ENCODE results near the gene ICAM5.
"Not testable (repeated sequence)": the region's sequence is repeated elsewhere in the genome, so short reads cannot be mapped to it uniquely, and the experiment has no call there.

Gene ICAM5

GRCh38 chr19:10270616-10271394 is 18.9 kb upstream of the ICAM5 start, which contains the start of gene ICAM1:
TSS of gene ICAM1 (plus strand) at chr19:10271120. CDS start at chr19:10271160, 40 bp downstream.
- DNase-seq, result peak; percentile 70 to 72

- no peak for DNase-seq
Observed at GRCh38 chr19:10271543-10272086, 18.1 kb upstream of the ICAM5 start.

GRCh38 chr19:10274589-10274988 is 15.2 kb upstream of the ICAM5 start:
- DNase-seq, result no peak

- no peak for DNase-seq
Observed at GRCh38 chr19:10277795-10278589, 11.8 kb upstream of the ICAM5 start.

- DNase-seq, result no peak
Observed at GRCh38 chr19:10278935-10279334, 10.8 kb upstream of the ICAM5 start.

- no peak for DNase-seq
Observed at GRCh38 chr19:10279737-10280442, 9.9 kb upstream of the ICAM5 start.

- DNase-seq, result not testable (repeated sequence)
Observed at GRCh38 chr19:10282043-10282442, 7.7 kb upstream of the ICAM5 start.

GRCh38 chr19:10283301-10284064 is 6.3 kb upstream of the ICAM5 start:
- DNase-seq, result no peak

- no peak for DNase-seq
Observed at GRCh38 chr19:10284065-10284959, 5.4 kb upstream of the ICAM5 start.

GRCh38 chr19:10284960-10285278 is 4.8 kb upstream of the ICAM5 start:
- no peak for DNase-seq

GRCh38 chr19:10285393-10285792 is 4.4 kb upstream of the ICAM5 start:
- DNase-seq, result no peak

GRCh38 chr19:10286803-10287737 is 2.7 kb upstream of the ICAM5 start, which contains the start of gene ICAM4:
TSS of gene ICAM4 (plus strand) at chr19:10286955. CDS start at chr19:10287013, 58 bp downstream.
- no peak for DNase-seq

GRCh38 chr19:10288662-10289166 is 1.0 kb upstream of the ICAM5 start:
- no peak for DNase-seq

GRCh38 chr19:10289167-10289835 is 451 bp upstream of the ICAM5 start:
- DNase-seq, result peak; percentile 56 to 61

- no peak for DNase-seq
Observed at GRCh38 chr19:10290357-10290875, 664 bp downstream of the ICAM5 start.

GRCh38 chr19:10290876-10291553 is 1.3 kb downstream of the ICAM5 start:
- DNase-seq, result peak; percentile 54 to 61

GRCh38 chr19:10291554-10292205 is 1.9 kb downstream of the ICAM5 start:
- DNase-seq, result no peak
